ENCODE data around the gene CYGB. TPM values are rescaled to one million over a fixed set of nuclear protein-coding genes. Genes with fewer than 3 reads are reported as not detected.
"Not testable (repeated sequence)": the region's sequence is repeated elsewhere in the genome, so short reads cannot be mapped to it uniquely, and the experiment has no call there.

The CYGB gene
- total and polyA plus RNA-seq, 4 donors: 0.83 to 7.8 (median 1.4) TPM

DNA sequence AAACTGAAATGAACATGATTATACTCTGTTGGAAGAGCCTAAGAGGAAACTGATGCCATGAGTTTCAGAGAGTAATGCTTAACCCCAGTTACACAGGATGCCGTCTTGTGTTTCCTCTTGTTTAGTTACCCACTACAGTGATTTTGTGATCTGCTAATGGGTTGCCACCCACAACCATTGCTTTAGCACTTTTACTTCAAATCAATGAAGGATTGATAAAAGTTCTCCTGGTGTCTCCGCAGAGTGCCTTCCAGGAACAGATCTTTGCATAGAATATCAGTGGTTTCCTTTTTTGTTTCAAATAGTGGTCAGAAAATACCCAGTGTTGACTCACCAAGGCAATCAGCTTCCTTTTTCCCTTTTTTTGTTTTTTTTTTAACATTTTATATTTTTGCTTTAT is 25.9 kb upstream of the CYGB start:
- 55% methylated on average over 2 of the region's 2 CpGs for WGBS
- H3K27me3 ChIP-seq (ENCODE audit: control insufficient read depth in 4 of 4, insufficient read depth in 4 of 4, low read length in 3 of 4); H3K27ac ChIP-seq (ENCODE audit: low read depth in 1 of 2, low read length in 2 of 2); H3K9ac ChIP-seq (ENCODE audit: low read depth in 1 of 2, low read length in 2 of 2); H3K4me3 ChIP-seq (ENCODE audit: low read depth in 1 of 3, low read length in 3 of 3); DNase-seq (ENCODE audit: low spot score); H3K9me3 ChIP-seq (ENCODE audit: control insufficient read depth in 4 of 4, low read length in 3 of 4): not testable (repeated sequence)
- peaks cover 4 to 27% (median 21%) of the 10 kb centered on the region in 4 donors for H3K36me3 ChIP-seq (ENCODE audit: control insufficient read depth in 4 of 4, insufficient read depth in 3 of 4, low read depth in 1 of 4, low read length in 3 of 4)
- H3K4me1 ChIP-seq (ENCODE audit: control insufficient read depth in 4 of 4, insufficient read depth in 4 of 4, low read length in 3 of 4): peaks cover 0 to 37% (median 19%) of the 10 kb centered on the region in 4 donors

DNA sequence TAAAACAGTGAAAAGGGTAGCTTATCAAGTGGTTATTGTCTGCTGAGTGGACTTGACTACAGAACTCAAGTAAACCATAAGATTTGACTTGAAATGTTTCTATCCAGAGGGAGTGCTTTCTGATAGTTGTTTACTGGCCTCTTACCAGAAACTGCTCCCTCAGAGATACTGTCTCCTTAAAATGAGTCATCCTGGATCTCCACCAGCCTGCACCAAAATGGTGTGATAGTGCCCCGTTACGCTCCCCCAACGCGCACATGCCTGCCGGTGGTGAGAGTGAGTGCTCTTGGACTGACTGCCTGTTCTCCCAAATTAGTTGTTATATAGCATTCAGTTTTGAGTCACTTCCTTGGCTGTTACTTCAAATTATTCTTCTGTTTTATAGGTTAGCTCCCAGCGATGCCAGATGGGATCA is 25.2 kb upstream of the CYGB start:
- no peak overlapping the region for H3K9ac ChIP-seq (ENCODE audit: low read depth in 1 of 2, low read length in 2 of 2)
- no peak for DNase-seq (ENCODE audit: low spot score)
- 76% methylated on average over 6 of the region's 6 CpGs for WGBS
- peaks cover 4 to 27% (median 21%) of the 10 kb centered on the region in 4 donors for H3K36me3 ChIP-seq (ENCODE audit: control insufficient read depth in 4 of 4, insufficient read depth in 3 of 4, low read depth in 1 of 4, low read length in 3 of 4)
- H3K27me3 ChIP-seq (ENCODE audit: control insufficient read depth in 4 of 4, insufficient read depth in 4 of 4, low read length in 3 of 4): no peaks in the 10 kb centered on the region
- H3K9me3 ChIP-seq (ENCODE audit: control insufficient read depth in 4 of 4, low read length in 3 of 4): no peaks in the 10 kb centered on the region
- no peak overlapping the region for H3K4me3 ChIP-seq (ENCODE audit: low read depth in 1 of 3, low read length in 3 of 3)
- peaks cover 0 to 37% (median 20%) of the 10 kb centered on the region in 4 donors for H3K4me1 ChIP-seq (ENCODE audit: control insufficient read depth in 4 of 4, insufficient read depth in 4 of 4, low read length in 3 of 4)
- no peak overlapping the region for H3K27ac ChIP-seq (ENCODE audit: low read depth in 1 of 2, low read length in 2 of 2)
- TF ChIP-seq NR2F2 (IDR thresholded peaks at IDR 0.05) (no peak), TAF1 (conservative IDR thresholded peaks at IDR 0.05) (no peak), RAD21 (IDR thresholded peaks at IDR 0.05) (no peak), HNF4A (conservative IDR thresholded peaks at IDR 0.05) (no peak)

DNA sequence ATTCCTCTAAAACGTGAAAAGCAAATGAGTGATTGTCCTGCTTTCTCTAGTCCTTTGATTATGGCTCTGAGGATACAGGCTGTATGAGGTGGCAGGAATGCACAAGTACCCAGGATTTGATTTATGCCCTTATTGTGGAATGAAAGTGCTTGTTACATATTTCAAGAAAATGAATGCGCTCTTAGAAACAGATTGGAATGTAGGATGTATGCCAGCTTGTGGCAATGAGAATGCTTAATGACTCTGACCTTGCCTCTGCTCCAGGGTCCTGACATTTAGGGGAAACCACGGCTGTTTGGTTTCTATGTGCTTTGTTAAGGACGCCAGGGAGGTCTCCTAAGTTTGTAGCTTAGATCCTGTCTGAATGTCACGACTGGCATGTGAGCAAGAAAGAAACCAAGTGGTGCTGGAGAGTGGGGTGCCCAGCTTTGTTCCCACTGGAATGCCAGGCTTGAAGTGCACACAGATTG is 24.3 kb upstream of the CYGB start:
- no peak for DNase-seq (ENCODE audit: low spot score)
- Histone ChIP-seq H3K4me3 (ENCODE audit: low read depth in 1 of 3, low read length in 3 of 3) (no peak overlapping the region), H3K4me1 (ENCODE audit: control insufficient read depth in 4 of 4, insufficient read depth in 4 of 4, low read length in 3 of 4) (peaks cover 0 to 33% (median 15%) of the 10 kb centered on the region in 4 donors), H3K9ac (ENCODE audit: low read depth in 1 of 2, low read length in 2 of 2) (no peak overlapping the region), H3K27ac (ENCODE audit: low read depth in 1 of 2, low read length in 2 of 2) (no peak overlapping the region), H3K9me3 (ENCODE audit: control insufficient read depth in 4 of 4, low read length in 3 of 4) (no peaks in the 10 kb centered on the region), H3K36me3 (ENCODE audit: control insufficient read depth in 4 of 4, insufficient read depth in 3 of 4, low read depth in 1 of 4, low read length in 3 of 4) (peaks cover 4 to 27% (median 21%) of the 10 kb centered on the region in 4 donors), H3K27me3 (ENCODE audit: control insufficient read depth in 4 of 4, insufficient read depth in 4 of 4, low read length in 3 of 4) (no peaks in the 10 kb centered on the region)
- 77% methylated on average over 5 of the region's 5 CpGs for WGBS
- TF ChIP-seq YY1 (IDR thresholded peaks at IDR 0.05) (no peak), FOXA1 (IDR thresholded peaks at IDR 0.05) (no peak), HNF4A (conservative IDR thresholded peaks at IDR 0.05) (no peak), TAF1 (conservative IDR thresholded peaks at IDR 0.05) (no peak), RXRA (IDR thresholded peaks at IDR 0.05) (no peak), NR2F2 (IDR thresholded peaks at IDR 0.05) (no peak), EGR1 (IDR thresholded peaks at IDR 0.05; ENCODE audit: low read depth in 2 of 2) (no peak)
- TF ChIP-seq, protein P1, sequence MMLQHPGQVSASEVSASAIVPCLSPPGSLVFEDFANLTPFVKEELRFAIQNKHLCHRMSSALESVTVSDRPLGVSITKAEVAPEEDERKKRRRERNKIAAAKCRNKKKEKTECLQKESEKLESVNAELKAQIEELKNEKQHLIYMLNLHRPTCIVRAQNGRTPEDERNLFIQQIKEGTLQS (IDR thresholded peaks at IDR 0.05): no peak
- TF ChIP-seq, protein P2, sequence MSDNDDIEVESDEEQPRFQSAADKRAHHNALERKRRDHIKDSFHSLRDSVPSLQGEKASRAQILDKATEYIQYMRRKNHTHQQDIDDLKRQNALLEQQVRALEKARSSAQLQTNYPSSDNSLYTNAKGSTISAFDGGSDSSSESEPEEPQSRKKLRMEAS (IDR thresholded peaks at IDR 0.05): no peak

DNA sequence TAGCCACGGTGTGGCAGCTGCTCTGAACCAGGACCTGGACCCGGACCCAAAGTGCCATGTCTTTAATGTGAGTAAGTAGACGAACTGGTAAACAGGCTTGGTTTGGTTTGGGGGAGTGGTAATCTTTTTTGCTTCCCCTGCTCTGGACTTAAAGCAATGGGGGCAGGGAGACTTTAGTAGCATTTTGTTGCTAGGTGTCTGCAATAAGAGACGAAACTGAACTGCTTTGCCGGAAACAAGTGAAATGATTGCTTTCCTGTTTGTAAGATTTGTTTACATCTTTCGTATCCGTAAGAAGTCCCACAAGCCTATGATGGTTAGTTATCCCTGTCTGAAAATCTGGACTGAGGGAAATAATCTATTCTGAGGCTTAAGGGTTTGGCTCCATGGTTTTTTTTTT is 23.8 kb upstream of the CYGB start:
- no peak overlapping the region for H3K27ac ChIP-seq (ENCODE audit: low read depth in 1 of 2, low read length in 2 of 2)
- H3K4me1 ChIP-seq (ENCODE audit: control insufficient read depth in 4 of 4, insufficient read depth in 4 of 4, low read length in 3 of 4): peaks cover 3 to 32% (median 16%) of the 10 kb centered on the region in 4 donors
- WGBS: 72% methylated on average over 7 of the region's 7 CpGs
- no peak for DNase-seq (ENCODE audit: low spot score)
- TF ChIP-seq NR2F2 (IDR thresholded peaks at IDR 0.05) (no peak), FOXA1 (IDR thresholded peaks at IDR 0.05) (no peak), JUND (IDR thresholded peaks at IDR 0.05) (no peak), EGR1 (IDR thresholded peaks at IDR 0.05; ENCODE audit: low read depth in 2 of 2) (no peak), FOXA2 (IDR thresholded peaks at IDR 0.05) (no peak)
- TF ChIP-seq, protein P3, sequence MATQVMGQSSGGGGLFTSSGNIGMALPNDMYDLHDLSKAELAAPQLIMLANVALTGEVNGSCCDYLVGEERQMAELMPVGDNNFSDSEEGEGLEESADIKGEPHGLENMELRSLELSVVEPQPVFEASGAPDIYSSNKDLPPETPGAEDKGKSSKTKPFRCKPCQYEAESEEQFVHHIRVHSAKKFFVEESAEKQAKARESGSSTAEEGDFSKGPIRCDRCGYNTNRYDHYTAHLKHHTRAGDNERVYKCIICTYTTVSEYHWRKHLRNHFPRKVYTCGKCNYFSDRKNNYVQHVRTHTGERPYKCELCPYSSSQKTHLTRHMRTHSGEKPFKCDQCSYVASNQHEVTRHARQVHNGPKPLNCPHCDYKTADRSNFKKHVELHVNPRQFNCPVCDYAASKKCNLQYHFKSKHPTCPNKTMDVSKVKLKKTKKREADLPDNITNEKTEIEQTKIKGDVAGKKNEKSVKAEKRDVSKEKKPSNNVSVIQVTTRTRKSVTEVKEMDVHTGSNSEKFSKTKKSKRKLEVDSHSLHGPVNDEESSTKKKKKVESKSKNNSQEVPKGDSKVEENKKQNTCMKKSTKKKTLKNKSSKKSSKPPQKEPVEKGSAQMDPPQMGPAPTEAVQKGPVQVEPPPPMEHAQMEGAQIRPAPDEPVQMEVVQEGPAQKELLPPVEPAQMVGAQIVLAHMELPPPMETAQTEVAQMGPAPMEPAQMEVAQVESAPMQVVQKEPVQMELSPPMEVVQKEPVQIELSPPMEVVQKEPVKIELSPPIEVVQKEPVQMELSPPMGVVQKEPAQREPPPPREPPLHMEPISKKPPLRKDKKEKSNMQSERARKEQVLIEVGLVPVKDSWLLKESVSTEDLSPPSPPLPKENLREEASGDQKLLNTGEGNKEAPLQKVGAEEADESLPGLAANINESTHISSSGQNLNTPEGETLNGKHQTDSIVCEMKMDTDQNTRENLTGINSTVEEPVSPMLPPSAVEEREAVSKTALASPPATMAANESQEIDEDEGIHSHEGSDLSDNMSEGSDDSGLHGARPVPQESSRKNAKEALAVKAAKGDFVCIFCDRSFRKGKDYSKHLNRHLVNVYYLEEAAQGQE (IDR thresholded peaks at IDR 0.05): no peak
- TF ChIP-seq, protein P4, sequence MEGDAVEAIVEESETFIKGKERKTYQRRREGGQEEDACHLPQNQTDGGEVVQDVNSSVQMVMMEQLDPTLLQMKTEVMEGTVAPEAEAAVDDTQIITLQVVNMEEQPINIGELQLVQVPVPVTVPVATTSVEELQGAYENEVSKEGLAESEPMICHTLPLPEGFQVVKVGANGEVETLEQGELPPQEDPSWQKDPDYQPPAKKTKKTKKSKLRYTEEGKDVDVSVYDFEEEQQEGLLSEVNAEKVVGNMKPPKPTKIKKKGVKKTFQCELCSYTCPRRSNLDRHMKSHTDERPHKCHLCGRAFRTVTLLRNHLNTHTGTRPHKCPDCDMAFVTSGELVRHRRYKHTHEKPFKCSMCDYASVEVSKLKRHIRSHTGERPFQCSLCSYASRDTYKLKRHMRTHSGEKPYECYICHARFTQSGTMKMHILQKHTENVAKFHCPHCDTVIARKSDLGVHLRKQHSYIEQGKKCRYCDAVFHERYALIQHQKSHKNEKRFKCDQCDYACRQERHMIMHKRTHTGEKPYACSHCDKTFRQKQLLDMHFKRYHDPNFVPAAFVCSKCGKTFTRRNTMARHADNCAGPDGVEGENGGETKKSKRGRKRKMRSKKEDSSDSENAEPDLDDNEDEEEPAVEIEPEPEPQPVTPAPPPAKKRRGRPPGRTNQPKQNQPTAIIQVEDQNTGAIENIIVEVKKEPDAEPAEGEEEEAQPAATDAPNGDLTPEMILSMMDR (IDR thresholded peaks at IDR 0.05; ENCODE audit: low read depth, low read length, missing input control): no peak
- no peak overlapping the region for H3K9ac ChIP-seq (ENCODE audit: low read depth in 1 of 2, low read length in 2 of 2)
- H3K36me3 ChIP-seq (ENCODE audit: control insufficient read depth in 4 of 4, insufficient read depth in 3 of 4, low read depth in 1 of 4, low read length in 3 of 4): peaks cover 4 to 27% (median 21%) of the 10 kb centered on the region in 4 donors
- no peaks in the 10 kb centered on the region for H3K27me3 ChIP-seq (ENCODE audit: control insufficient read depth in 4 of 4, insufficient read depth in 4 of 4, low read length in 3 of 4)
- H3K4me3 ChIP-seq (ENCODE audit: low read depth in 1 of 3, low read length in 3 of 3): no peak overlapping the region
- H3K9me3 ChIP-seq (ENCODE audit: control insufficient read depth in 4 of 4, low read length in 3 of 4): no peaks in the 10 kb centered on the region
